SH-SY5Y (cell line): ENCODE results near the gene PMIS2.

Experiments used
- GATA2 ChIP-seq: IDR thresholded peaks from 2 replicates; pipeline ENCODE4 v1.6.1; 2011; ENCODE audit warnings: mild to moderate bottlenecking, low read depth, low read length
- GATA3 ChIP-seq: IDR thresholded peaks from 2 replicates; pipeline ENCODE4 v1.6.1; 2011; ENCODE audit warnings: low read depth, mild to moderate bottlenecking, low read length, moderate library complexity

DNA sequence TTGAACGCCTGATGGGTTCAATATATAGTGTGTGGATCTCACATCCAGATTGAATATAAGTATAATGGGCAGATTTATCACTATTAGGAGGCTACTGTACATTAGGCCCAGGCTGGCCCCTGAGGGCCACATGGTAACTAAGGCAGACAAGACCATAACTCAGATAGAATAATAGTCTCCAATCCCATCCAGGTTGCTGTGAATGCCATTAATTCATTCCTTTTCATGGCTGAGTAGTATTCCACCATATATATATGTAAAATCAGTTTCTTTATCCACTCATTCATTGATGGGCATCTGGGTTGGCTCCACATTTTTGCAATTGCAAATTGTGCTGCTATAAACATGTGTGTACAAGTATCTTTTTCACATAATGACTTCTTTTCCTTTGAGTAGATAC is 8.1 kb upstream of the PMIS2 start:
- no peak for TF ChIP-seq GATA2
- TF ChIP-seq GATA3: no peak
